HEK293 (cell line): ENCODE data around the gene STX1B.

Source experiments
- AEBP2 ChIP-seq: fragments of 450-650 bp; formaldehyde crosslinking; IDR thresholded peaks from 2 replicates; pipeline ENCODE4 v1.5.1; 2016; ENCODE audit warnings: missing biosample characterization, missing genetic modification characterization, borderline replicate concordance
- BCL11A ChIP-seq: fragments of 450-650 bp; formaldehyde crosslinking; IDR thresholded peaks from 2 replicates; pipeline ENCODE4 v1.5.1; 2016; ENCODE audit warnings: low read depth, missing biosample characterization, missing genetic modification characterization
- BCL6B ChIP-seq: fragments of 450-650 bp; formaldehyde crosslinking; IDR thresholded peaks from 2 replicates; pipeline ENCODE4 v1.5.1; 2017; ENCODE audit warnings: missing biosample characterization, missing genetic modification characterization
- GFI1B ChIP-seq: fragments of 450-650 bp; formaldehyde crosslinking; IDR thresholded peaks from 2 replicates; pipeline ENCODE4 v1.5.1; 2016; ENCODE audit warnings: missing biosample characterization, missing genetic modification characterization
- GLIS1 ChIP-seq: fragments of 450-650 bp; formaldehyde crosslinking; IDR thresholded peaks from 2 replicates; pipeline ENCODE4 v1.5.1; 2016; ENCODE audit warnings: missing biosample characterization, missing genetic modification characterization
- HOXD13 ChIP-seq: sonication (generic); formaldehyde crosslinking; IDR thresholded peaks from 2 replicates; pipeline ENCODE4 v1.8.0; 2022; ENCODE audit warnings: missing genetic modification reagents, borderline replicate concordance
- KLF16 ChIP-seq: fragments of 450-650 bp; formaldehyde crosslinking; IDR thresholded peaks from 2 replicates; pipeline ENCODE4 v1.5.1; 2017; ENCODE audit warnings: missing biosample characterization, missing genetic modification characterization
- PATZ1 ChIP-seq: fragments of 450-650 bp; formaldehyde crosslinking; IDR thresholded peaks from 2 replicates; pipeline ENCODE4 v1.5.1; 2016; ENCODE audit warnings: missing biosample characterization, missing genetic modification characterization
- PBX3 ChIP-seq: sonication (generic); formaldehyde crosslinking; IDR thresholded peaks from 2 replicates; pipeline ENCODE4 v1.8.1; 2022; ENCODE audit warnings: mild to moderate bottlenecking, moderate library complexity, missing genetic modification reagents
- PRDM6 ChIP-seq: fragments of 450-650 bp; formaldehyde crosslinking; IDR thresholded peaks from 2 replicates; pipeline ENCODE4 v1.5.1; 2017; ENCODE audit warnings: missing biosample characterization, missing genetic modification characterization
- RBAK ChIP-seq: fragments of 450-650 bp; formaldehyde crosslinking; IDR thresholded peaks from 2 replicates; pipeline ENCODE4 v1.5.1; 2016; ENCODE audit warnings: missing biosample characterization, missing genetic modification characterization
- SETDB1 ChIP-seq: IDR thresholded peaks from one replicate; pipeline ENCODE4 v1.6.1; 2017; ENCODE audit warnings: mild to moderate bottlenecking, low read length, moderate library complexity, mixed read lengths; ENCODE audit not compliant: insufficient read length
- TRIM28 ChIP-seq: IDR thresholded peaks from 2 replicates; pipeline ENCODE4 v1.6.1; 2011; ENCODE audit warnings: low read length, control low read depth, borderline replicate concordance
- ZBTB44 ChIP-seq: fragments of 450-650 bp; IDR thresholded peaks from 2 replicates; pipeline ENCODE4 v1.5.1; 2018; ENCODE audit warnings: missing biosample characterization, mild to moderate bottlenecking, missing genetic modification characterization
- ZFP41 ChIP-seq: fragments of 450-650 bp; formaldehyde crosslinking; IDR thresholded peaks from 2 replicates; pipeline ENCODE4 v1.5.1; 2016; ENCODE audit warnings: missing biosample characterization, missing genetic modification characterization, borderline replicate concordance
- ZIC2 ChIP-seq: fragments of 450-650 bp; formaldehyde crosslinking; IDR thresholded peaks from 2 replicates; pipeline ENCODE4 v1.5.1; 2016; ENCODE audit warnings: missing biosample characterization, missing genetic modification characterization
- ZNF114 ChIP-seq: fragments of 450-650 bp; formaldehyde crosslinking; IDR thresholded peaks from 2 replicates; pipeline ENCODE4 v1.5.0; 2017; ENCODE audit warnings: missing biosample characterization, missing genetic modification characterization
- ZNF146 ChIP-seq: fragments of 450-650 bp; formaldehyde crosslinking; IDR thresholded peaks from 2 replicates; pipeline ENCODE4 v1.5.1; 2016; ENCODE audit warnings: missing biosample characterization, missing genetic modification characterization
- ZNF214 ChIP-seq: fragments of 450-650 bp; formaldehyde crosslinking; IDR thresholded peaks from 2 replicates; pipeline ENCODE4 v1.5.1; 2017; ENCODE audit warnings: missing biosample characterization, mild to moderate bottlenecking, missing genetic modification characterization, borderline replicate concordance
- ZNF292 ChIP-seq: fragments of 450-650 bp; formaldehyde crosslinking; IDR thresholded peaks from 2 replicates; pipeline ENCODE4 v1.5.1; 2016; ENCODE audit warnings: low read depth, missing biosample characterization, missing genetic modification characterization, borderline replicate concordance
- ZNF302 ChIP-seq: fragments of 450-650 bp; formaldehyde crosslinking; IDR thresholded peaks from 2 replicates; pipeline ENCODE4 v1.5.1; 2016; ENCODE audit warnings: missing biosample characterization, missing genetic modification characterization, low read depth
- ZNF391 ChIP-seq: fragments of 450-650 bp; formaldehyde crosslinking; IDR thresholded peaks from 2 replicates; pipeline ENCODE4 v1.5.1; 2016; ENCODE audit warnings: low read depth, missing biosample characterization, missing genetic modification characterization, borderline replicate concordance
- ZNF48 ChIP-seq: fragments of 450-650 bp; formaldehyde crosslinking; IDR thresholded peaks from 2 replicates; pipeline ENCODE4 v1.5.1; 2016; ENCODE audit warnings: missing biosample characterization, missing genetic modification characterization
- ZNF514 ChIP-seq: fragments of 450-650 bp; formaldehyde crosslinking; IDR thresholded peaks from 2 replicates; pipeline ENCODE4 v1.5.1; 2016; ENCODE audit warnings: missing biosample characterization, missing genetic modification characterization
- ZNF624 ChIP-seq: fragments of 450-650 bp; formaldehyde crosslinking; IDR thresholded peaks from 2 replicates; pipeline ENCODE4 v1.5.1; 2017; ENCODE audit warnings: missing biosample characterization, missing genetic modification characterization
- ZNF707 ChIP-seq: fragments of 450-650 bp; formaldehyde crosslinking; IDR thresholded peaks from 2 replicates; pipeline ENCODE4 v1.5.1; 2016; ENCODE audit warnings: missing biosample characterization, missing genetic modification characterization
- ZNF76 ChIP-seq: fragments of 450-650 bp; formaldehyde crosslinking; IDR thresholded peaks from 2 replicates; pipeline ENCODE4; 2016; ENCODE audit warnings: low read depth, missing biosample characterization, missing genetic modification characterization, borderline replicate concordance
- ZNF777 ChIP-seq: fragments of 450-650 bp; formaldehyde crosslinking; IDR thresholded peaks from 2 replicates; pipeline ENCODE4 v1.5.1; 2017; ENCODE audit warnings: missing biosample characterization, missing genetic modification characterization, borderline replicate concordance
- ZNF830 ChIP-seq: fragments of 450-650 bp; IDR thresholded peaks from 2 replicates; pipeline ENCODE4 v1.5.0; 2018; ENCODE audit warnings: missing biosample characterization, missing genetic modification characterization, low read depth, mild to moderate bottlenecking, moderate library complexity

STX1B gene

GRCh38 chr16:31032736-31033708, 22.6 kb upstream of the STX1B start, which contains the start of gene STX4 (continued):
- TF ChIP-seq AEBP2 (tag by site-specific recombination) (no peak), TRIM28 (0 out of 2 replicates have a peak, but pooled peaks have one; percentile 21), ZNF707 (no peak), ZNF76 (tag by site-specific recombination) (peak; percentile 89), ZNF830 (tag by site-specific recombination) (no peak), ZNF391 (peak; percentile 96; the same call in 1 of the 2 replicates), BCL6B (tag by site-specific recombination) (0 out of 2 replicates have a peak, but pooled peaks have one; percentile 6), GLIS1 (peak; percentile 62), ZNF48 (tag by site-specific recombination) (no peak), PRDM6 (tag by site-specific recombination) (no peak), ZNF624 (tag by site-specific recombination) (no peak), GFI1B (tag by site-specific recombination) (peak; percentile 8; the same call in 1 of the 2 replicates), ZBTB44 (tag by site-specific recombination) (peak; percentile 77), ZNF514 (tag by site-specific recombination) (no peak), KLF16 (tag by site-specific recombination) (peak; percentile 97), HOXD13 (CRISPR knock-in tag) (no peak), PBX3 (no peak), ZNF114 (tag by site-specific recombination) (no peak), SETDB1 (no peak), ZNF302 (tag by site-specific recombination) (no peak), ZIC2 (tag by site-specific recombination) (peak; percentile 88), ZNF146 (tag by site-specific recombination) (peak; percentile 39; the same call in 1 of the 2 replicates), BCL11A (tag by site-specific recombination) (no peak; the same call in 1 of the 2 replicates), ZNF777 (peak; percentile 98), RBAK (no peak), ZNF214 (tag by site-specific recombination) (no peak), PATZ1 (tag by site-specific recombination) (peak; percentile 100), ZNF292 (tag by site-specific recombination) (no peak), ZFP41 (tag by site-specific recombination) (no peak)
